Left lobe of liver (tissue), 2 donors: Measurements from ENCODE around the gene MAGEA9. TPM values are rescaled to one million over a fixed set of nuclear protein-coding genes. Genes with fewer than 3 reads are reported as not detected.
"Not testable (repeated sequence)": the region's sequence is repeated elsewhere in the genome, so short reads cannot be mapped to it uniquely, and the experiment has no call there.

Experiments used
- ATAC-seq: fragments of 200-7000 bp; cut with Tn5 transposase; one replicate; pipeline ENCODE4 v1.9.1; 2020; ENCODE audit warnings: mild to moderate bottlenecking, moderate library complexity
- DNase-seq: peaks from one replicate; pipeline ENCODE4 v3.0.0-alpha.2; 2020; ENCODE audit warnings: low spot score
- total RNA-seq: library from RNA; stranded (reverse); gene quantifications from one replicate; pipeline ENCODE4 v1.2.1, GENCODE V29; 2021
- donor health status: DM: no; HTN: no; CAD: no; lungs with moderate emphysema.
- donor health status: DM: no; HTN: yes; CAD: no.

MAGEA9 gene
- total RNA-seq, 1 donor from 2014 or later = not detected

DNA sequence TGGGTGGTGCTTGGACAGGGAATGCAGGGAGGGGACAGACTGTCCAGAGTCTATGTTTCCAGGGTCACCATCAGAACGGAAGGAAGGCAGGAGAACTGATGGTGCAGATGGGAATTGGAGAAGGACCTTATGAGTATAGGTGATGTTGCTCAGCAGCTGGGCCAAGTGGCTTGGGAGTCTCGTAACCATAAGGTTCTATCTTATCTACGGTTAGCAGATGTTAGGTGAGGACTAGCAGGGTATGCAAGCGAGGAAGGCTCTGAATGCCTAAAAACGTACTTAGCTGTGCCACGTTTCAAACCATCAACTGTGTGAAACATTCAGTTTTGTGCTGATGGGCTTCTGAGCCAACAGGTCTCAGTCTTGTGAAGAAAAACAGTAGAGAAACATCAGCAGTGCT, 22.4 kb downstream of the MAGEA9 start:
- no peak for ATAC-seq

GRCh38 chrX:149807747-149808458, 26.2 kb downstream of the MAGEA9 start:
- DNase-seq = no peak

More for the DNA sequence above, 22.4 kb downstream of the MAGEA9 start:
- DNase-seq = no peak

DNA sequence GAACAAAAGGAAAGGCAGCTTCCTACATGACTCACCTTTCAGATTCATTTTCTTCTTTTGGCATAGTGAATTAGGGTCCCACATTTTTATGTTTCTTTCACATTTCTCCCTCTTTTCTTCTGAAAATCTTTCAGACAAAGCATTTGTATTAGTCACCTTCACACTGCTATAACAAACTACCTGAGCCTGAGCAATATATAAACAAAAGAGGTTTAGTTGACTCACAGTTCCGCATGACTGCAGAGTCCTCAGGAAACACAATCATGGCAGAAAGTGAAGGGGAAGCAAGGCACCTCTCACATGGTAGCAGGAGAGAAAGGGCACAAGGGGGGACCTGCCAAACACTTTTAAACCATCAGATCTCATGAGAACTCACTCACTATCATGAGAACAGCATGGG, 36.9 kb downstream of the MAGEA9 start:
- no peak for ATAC-seq
- DNase-seq = no peak

More at GRCh38 chrX:149807747-149808458, 26.2 kb downstream of the MAGEA9 start:
- no peak for ATAC-seq

- ATAC-seq = no peak
- DNase-seq = no peak
These were observed 37.6 kb downstream of the MAGEA9 start for GRCh38 chrX:149819371-149819770.

GRCh38 chrX:149825424-149825823, 43.7 kb downstream of the MAGEA9 start:
- no peak for ATAC-seq
- DNase-seq = no peak

- DNase-seq = no peak
- no peak for ATAC-seq
These were observed 45.5 kb downstream of the MAGEA9 start for GRCh38 chrX:149827254-149827653.

DNA sequence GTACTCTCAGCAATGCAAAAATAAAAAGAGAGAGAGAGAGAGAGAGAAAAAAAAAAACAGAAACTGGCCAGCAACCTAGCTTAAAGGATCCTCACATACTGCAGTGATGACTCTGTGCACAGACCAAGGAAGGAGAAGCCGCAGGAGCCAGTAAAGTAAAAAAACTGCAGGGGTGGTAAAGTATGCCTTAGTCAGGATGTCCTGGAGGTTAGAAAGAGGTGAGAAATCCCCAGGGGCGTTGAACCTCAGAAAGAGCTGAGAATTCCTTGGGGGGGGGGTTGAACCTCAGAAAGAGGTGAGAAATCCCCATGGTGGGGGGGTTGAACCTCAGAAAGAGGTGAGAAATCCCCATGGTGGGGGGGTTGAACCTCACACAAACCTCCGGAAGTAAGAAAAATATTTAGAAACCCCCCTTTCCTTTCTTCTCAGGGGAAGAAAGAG, 48.0 kb downstream of the MAGEA9 start:
- DNase-seq (no peak), ATAC-seq (no peak)

GRCh38 chrX:149830192-149830873, 48.6 kb downstream of the MAGEA9 start:
- no peak for DNase-seq
- no peak for ATAC-seq

- no peak for DNase-seq
- ATAC-seq = no peak
These were observed 49.7 kb downstream of the MAGEA9 start for GRCh38 chrX:149831473-149831872.

DNA sequence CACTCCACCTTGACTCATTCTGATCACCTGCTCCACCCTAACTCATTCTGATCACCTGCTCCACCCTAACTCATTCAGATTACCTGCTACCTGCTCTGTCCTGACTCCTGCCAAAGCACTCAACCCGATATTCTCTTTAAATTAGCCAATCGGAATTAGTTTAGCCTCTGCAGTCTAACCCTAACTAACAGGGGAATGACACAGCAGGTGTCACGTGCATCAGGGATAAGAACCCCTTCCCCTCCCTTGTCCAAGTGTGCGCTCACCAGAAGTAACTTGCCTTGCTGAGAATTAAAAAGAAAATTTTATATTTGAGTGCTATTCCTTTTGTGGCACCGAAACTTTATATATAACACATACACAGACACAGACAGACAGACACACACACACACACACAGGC, 55.0 kb downstream of the MAGEA9 start:
- ATAC-seq, DNase-seq: not testable (repeated sequence)

- DNase-seq = no peak
- ATAC-seq = no peak
These were observed 55.4 kb downstream of the MAGEA9 start for GRCh38 chrX:149837167-149837566.

Other genes starting within 250 kb of the MAGEA9 start
- gene EOLA1, start 240.9 kb upstream of the MAGEA9 start, total RNA-seq = 13.5 TPM
- not detected for gene HSFX3, start 232.0 kb upstream of the MAGEA9 start, total RNA-seq
- not detected for gene MAGEA9B, start 194.5 kb upstream of the MAGEA9 start, total RNA-seq
- not detected for gene HSFX2, start 186.6 kb upstream of the MAGEA9 start, total RNA-seq
- 8.1 TPM for gene TMEM185A, start 150.1 kb upstream of the MAGEA9 start, total RNA-seq
- not detected for gene MAGEA11, start 69.9 kb upstream of the MAGEA9 start, total RNA-seq
- 0.78 TPM for gene HSFX1, start 7.9 kb upstream of the MAGEA9 start, total RNA-seq
- gene MAGEA8, start 99.3 kb downstream of the MAGEA9 start, total RNA-seq = not detected
- not detected for gene HSFX4, start 147.6 kb downstream of the MAGEA9 start, total RNA-seq
- 17.1 TPM for gene EOLA2, start 156.6 kb downstream of the MAGEA9 start, total RNA-seq